ENCODE data around the gene INPP5A. TPM values are rescaled to one million over a fixed set of nuclear protein-coding genes. Genes with fewer than 3 reads are reported as not detected.
A peak's percentile ranks its signal among the peaks of the same experiment; 100 is the strongest.

INPP5A gene
- total and polyA plus RNA-seq, 2 of the 13 experiments (the other 11 are each of a cell fraction or from before 2014, with no cell fraction given) = 17.5 to 37.9 TPM

DNA sequence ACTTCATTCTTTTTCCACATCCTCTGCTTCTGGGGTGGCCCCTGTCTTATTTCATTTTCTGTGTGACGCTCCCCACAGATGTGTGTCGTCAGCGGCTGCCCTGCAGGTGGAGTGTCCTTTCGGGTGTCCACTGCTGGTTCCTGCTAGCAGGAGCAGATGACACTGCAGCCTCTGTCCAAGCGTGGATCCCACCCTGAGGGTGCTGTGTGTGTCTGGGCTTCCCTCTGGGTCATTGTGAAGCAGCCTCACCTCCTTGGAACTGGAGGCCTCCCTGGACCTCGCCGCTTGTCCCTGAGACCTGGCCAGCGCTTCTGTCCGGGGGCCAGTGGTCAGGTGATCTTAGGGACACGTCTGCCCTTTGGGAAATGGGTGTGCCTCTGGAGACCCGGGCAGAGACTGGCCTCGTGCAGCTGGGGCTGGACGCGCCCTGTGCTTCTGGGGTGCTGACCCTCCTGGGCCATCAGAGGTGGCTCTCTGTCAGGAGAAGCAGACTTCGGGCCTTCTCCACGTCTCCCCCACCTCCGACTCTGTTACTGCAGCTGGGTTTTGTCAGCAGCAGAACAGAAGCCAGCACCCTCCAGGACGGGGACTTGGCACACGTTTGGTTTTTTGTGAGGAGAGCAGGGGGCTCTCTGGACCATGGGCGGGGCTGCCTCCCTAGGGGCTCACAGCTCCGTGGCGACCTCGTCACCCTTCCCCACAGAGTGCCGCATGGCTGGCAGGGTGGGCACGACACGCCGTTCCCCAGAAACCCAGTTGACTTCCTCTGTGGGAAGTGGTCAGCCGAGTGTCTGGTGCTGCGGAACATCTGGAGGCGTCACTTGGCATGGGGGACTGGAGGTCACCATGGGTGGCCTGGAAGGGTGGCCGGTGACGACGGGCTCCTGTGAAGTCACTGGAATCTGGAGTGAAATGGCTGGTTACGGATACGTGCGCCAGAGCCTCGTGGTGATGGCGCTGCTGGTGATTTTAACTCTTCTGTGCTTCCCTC, 48.4 kb downstream of the INPP5A start:
- no peak overlapping the region for H3K4me2 ChIP-seq (ENCODE audit: low read depth, low read length)
- FAIRE-seq (no peak), DNase-seq (ENCODE audit: low spot score) (no peak), ATAC-seq (no peak)
- intact Hi-C loops (cut with micrococcal nuclease; ENCODE audit: unreplicated experiment) (no loop called here), in situ Hi-C loops (cut with HindIII; ENCODE audit: extremely low pct_ligation_motif_present, low pct_unique_long_range_greater_than_20kb) (no loop called here)
- no peak overlapping the region for H3K4me3 ChIP-seq (replicated peaks in 1 of 3; ENCODE audit: insufficient read depth in 1 of 3, low read depth in 2 of 3, low read length in 3 of 3)
- no peaks in the 10 kb centered on the region for H3K27me3 ChIP-seq (ENCODE audit: control insufficient read depth in 1 of 2, insufficient read depth in 2 of 2, low read length in 2 of 2)
- peaks cover 27% of the 10 kb centered on the region for H3K4me1 ChIP-seq (ENCODE audit: insufficient read depth, low read length)
- CTCF ChIA-PET (ENCODE audit: low intra/inter-chr PET ratio, low total read pairs) = no interaction called here
- H3K9ac ChIP-seq (ENCODE audit: insufficient read depth, low read depth, low read length) = no peak overlapping the region
- WGBS (ENCODE audit: low lambda C conversion rate) = 96% methylated on average over 26 of the region's 38 CpGs
- no peak overlapping the region for H3K27ac ChIP-seq (ENCODE audit: extremely low read length, insufficient read depth, low read length)
- no peaks in the 10 kb centered on the region for H3K36me3 ChIP-seq (replicated peaks in 1 of 2; ENCODE audit: control insufficient read depth in 1 of 2, insufficient read depth in 2 of 2, low read length in 2 of 2)
- H3K9me3 ChIP-seq (ENCODE audit: low read length) = no peaks in the 10 kb centered on the region
- TF ChIP-seq MZF1 (CRISPR knock-in tag; IDR thresholded peaks at IDR 0.05; ENCODE audit: borderline replicate concordance) (no peak), HNRNPLL (IDR thresholded peaks at IDR 0.05; ENCODE audit: low read depth, low read length, poor library complexity, severe bottlenecking) (peak; percentile 20), NFE2 (CRISPR knock-in tag; IDR thresholded peaks at IDR 0.05) (no peak), KDM2A (CRISPR knock-in tag; IDR thresholded peaks at IDR 0.05; ENCODE audit: borderline replicate concordance, low read depth) (no peak), ZNF557 (CRISPR knock-in tag; IDR thresholded peaks at IDR 0.05) (no peak), ZZZ3 (CRISPR knock-in tag; IDR thresholded peaks at IDR 0.05; ENCODE audit: borderline replicate concordance) (no peak), IRF2 (CRISPR knock-in tag; IDR thresholded peaks at IDR 0.05) (no peak), DR1 (CRISPR knock-in tag; IDR thresholded peaks at IDR 0.05) (no peak)
- TF ChIP-seq, protein P1, sequence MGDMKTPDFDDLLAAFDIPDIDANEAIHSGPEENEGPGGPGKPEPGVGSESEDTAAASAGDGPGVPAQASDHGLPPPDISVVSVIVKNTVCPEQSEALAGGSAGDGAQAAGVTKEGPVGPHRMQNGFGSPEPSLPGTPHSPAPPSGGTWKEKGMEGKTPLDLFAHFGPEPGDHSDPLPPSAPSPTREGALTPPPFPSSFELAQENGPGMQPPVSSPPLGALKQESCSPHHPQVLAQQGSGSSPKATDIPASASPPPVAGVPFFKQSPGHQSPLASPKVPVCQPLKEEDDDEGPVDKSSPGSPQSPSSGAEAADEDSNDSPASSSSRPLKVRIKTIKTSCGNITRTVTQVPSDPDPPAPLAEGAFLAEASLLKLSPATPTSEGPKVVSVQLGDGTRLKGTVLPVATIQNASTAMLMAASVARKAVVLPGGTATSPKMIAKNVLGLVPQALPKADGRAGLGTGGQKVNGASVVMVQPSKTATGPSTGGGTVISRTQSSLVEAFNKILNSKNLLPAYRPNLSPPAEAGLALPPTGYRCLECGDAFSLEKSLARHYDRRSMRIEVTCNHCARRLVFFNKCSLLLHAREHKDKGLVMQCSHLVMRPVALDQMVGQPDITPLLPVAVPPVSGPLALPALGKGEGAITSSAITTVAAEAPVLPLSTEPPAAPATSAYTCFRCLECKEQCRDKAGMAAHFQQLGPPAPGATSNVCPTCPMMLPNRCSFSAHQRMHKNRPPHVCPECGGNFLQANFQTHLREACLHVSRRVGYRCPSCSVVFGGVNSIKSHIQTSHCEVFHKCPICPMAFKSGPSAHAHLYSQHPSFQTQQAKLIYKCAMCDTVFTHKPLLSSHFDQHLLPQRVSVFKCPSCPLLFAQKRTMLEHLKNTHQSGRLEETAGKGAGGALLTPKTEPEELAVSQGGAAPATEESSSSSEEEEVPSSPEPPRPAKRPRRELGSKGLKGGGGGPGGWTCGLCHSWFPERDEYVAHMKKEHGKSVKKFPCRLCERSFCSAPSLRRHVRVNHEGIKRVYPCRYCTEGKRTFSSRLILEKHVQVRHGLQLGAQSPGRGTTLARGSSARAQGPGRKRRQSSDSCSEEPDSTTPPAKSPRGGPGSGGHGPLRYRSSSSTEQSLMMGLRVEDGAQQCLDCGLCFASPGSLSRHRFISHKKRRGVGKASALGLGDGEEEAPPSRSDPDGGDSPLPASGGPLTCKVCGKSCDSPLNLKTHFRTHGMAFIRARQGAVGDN (CRISPR knock-in tag; IDR thresholded peaks at IDR 0.05) = peak; percentile 11; the same call in 1 of the 2 replicates
- TF ChIP-seq, protein P2, sequence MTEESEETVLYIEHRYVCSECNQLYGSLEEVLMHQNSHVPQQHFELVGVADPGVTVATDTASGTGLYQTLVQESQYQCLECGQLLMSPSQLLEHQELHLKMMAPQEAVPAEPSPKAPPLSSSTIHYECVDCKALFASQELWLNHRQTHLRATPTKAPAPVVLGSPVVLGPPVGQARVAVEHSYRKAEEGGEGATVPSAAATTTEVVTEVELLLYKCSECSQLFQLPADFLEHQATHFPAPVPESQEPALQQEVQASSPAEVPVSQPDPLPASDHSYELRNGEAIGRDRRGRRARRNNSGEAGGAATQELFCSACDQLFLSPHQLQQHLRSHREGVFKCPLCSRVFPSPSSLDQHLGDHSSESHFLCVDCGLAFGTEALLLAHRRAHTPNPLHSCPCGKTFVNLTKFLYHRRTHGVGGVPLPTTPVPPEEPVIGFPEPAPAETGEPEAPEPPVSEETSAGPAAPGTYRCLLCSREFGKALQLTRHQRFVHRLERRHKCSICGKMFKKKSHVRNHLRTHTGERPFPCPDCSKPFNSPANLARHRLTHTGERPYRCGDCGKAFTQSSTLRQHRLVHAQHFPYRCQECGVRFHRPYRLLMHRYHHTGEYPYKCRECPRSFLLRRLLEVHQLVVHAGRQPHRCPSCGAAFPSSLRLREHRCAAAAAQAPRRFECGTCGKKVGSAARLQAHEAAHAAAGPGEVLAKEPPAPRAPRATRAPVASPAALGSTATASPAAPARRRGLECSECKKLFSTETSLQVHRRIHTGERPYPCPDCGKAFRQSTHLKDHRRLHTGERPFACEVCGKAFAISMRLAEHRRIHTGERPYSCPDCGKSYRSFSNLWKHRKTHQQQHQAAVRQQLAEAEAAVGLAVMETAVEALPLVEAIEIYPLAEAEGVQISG (CRISPR knock-in tag; IDR thresholded peaks at IDR 0.05) = no peak
- POLR2A ChIA-PET = no interaction called here
- no TSS peak for BruUV-seq (replicated peaks)
- no peak overlapping the region for H2AFZ ChIP-seq (ENCODE audit: low read length)
- H4K20me1 ChIP-seq (ENCODE audit: insufficient read depth, low read length) = no peaks in the 10 kb centered on the region
- H3K79me2 ChIP-seq (ENCODE audit: insufficient read depth, low read length) = peaks cover 23% of the 10 kb centered on the region

Data from HepG2 (cell line).